Nucleus accumbens (tissue), 56 donors: ENCODE measurements around the gene MYPOP.

Source experiments
- DNase-seq, 56 donors: peaks; one replicate each; lab custom pipeline; 2025; lab: John Stamatoyannopoulos, UW

The MYPOP gene

GRCh38 chr19:45866400-45867176 is 35.8 kb downstream of the MYPOP start:
- no peak for DNase-seq

- no peak for DNase-seq
These were observed 37.0 kb downstream of the MYPOP start for GRCh38 chr19:45865269-45865948.

- no peak for DNase-seq
These were observed 37.8 kb downstream of the MYPOP start for GRCh38 chr19:45864629-45865082.

- peak in 6 of 56 donors; percentile 4 to 59 (median 14) for DNase-seq
These were observed 38.4 kb downstream of the MYPOP start, which contains the start of gene FOXA3 for GRCh38 chr19:45863840-45864628. FOXA3 (plus strand) TSS chr19:45864326; CDS start chr19:45864457, 131 bp downstream.

- no peak for DNase-seq
These were observed 39.0 kb downstream of the MYPOP start for GRCh38 chr19:45863335-45863839.

GRCh38 chr19:45862564-45863334 is 39.7 kb downstream of the MYPOP start, which contains the start of gene SYMPK:
SYMPK (minus strand) TSS chr19:45863147; CDS start chr19:45854495, 8,652 bp downstream.
- peak; percentile 87 to 99 (median 97) for DNase-seq

GRCh38 chr19:45862271-45862563 is 40.2 kb downstream of the MYPOP start:
- DNase-seq: peak in 2 of 56 donors; percentile 41 to 71

GRCh38 chr19:45860359-45861259 is 41.8 kb downstream of the MYPOP start:
- DNase-seq: no peak

- DNase-seq: no peak
These were observed 48.1 kb downstream of the MYPOP start for GRCh38 chr19:45854167-45854778.

GRCh38 chr19:45852983-45853382 is 49.4 kb downstream of the MYPOP start:
- no peak for DNase-seq

- DNase-seq: no peak
These were observed 50.2 kb downstream of the MYPOP start for GRCh38 chr19:45852145-45852750.

GRCh38 chr19:45848922-45849321 is 53.5 kb downstream of the MYPOP start:
- no peak for DNase-seq

- no peak for DNase-seq
These were observed 54.8 kb downstream of the MYPOP start for GRCh38 chr19:45847663-45848062.

GRCh38 chr19:45842198-45842597 is 60.2 kb downstream of the MYPOP start:
- DNase-seq: no peak
